Measurements from ENCODE around the gene SLBP.
A peak's percentile ranks its signal among the peaks of the same experiment; 100 is the strongest.

The SLBP gene

GRCh38 chr4:1712216-1713002, at the start of gene SLBP:
Gene SLBP, minus strand, starts transcription at chr4:1712319. Its CDS starts 131 bp downstream, at chr4:1712188.
- peak; percentile 92 for DNase-seq

GRCh38 chr4:1761130-1761689, 49.1 kb upstream of the SLBP start:
- no peak for DNase-seq

DNA sequence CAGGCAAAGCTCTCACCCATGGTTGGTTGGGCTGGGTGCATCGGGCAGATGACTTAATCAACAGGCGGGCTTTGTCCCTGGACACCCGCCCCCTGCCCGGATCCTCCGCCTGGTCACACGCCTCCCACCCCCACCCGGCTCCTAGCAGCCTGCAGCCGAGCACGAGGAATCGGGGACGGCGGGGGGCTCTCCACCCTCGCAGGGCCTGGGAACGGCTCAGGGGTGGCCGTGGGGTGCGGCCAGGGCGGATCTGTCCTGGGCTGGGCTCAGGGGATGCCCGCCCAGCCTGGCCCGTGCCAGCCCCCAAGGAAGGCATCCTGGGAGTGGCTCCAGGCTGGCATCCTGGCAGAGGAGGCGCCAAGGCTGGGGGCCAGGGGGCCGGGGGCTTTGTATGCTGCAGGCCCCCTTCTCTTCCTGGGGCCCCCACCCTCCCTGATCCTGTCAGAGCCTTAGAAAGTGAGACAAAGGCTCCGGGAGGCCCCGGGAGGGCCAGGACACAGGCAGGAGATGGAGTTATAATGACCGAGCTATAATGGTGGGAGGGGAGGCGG, 48.5 kb upstream of the SLBP start:
- DNase-seq = no peak

DNA sequence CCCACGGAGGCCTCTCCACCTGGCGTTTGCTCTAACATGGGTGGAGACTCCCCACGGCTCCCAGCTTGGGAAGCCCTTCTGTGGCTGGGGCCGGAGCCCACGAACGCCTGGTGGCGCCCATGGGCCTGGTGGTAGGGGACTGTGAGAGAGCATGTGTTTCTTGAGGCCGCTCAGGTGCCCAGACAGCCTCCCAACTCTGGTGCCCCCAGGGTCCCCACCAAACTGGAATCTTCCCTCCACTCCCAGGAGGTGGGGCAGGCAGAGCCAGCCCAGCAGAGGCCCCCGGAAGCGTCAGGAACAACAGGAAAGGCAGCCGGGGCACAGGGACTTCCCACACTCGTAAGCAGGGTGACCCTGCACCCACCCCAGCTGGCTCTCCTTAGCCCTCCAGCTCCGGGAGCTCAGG, 47.7 kb upstream of the SLBP start:
- DNase-seq = no peak

DNA sequence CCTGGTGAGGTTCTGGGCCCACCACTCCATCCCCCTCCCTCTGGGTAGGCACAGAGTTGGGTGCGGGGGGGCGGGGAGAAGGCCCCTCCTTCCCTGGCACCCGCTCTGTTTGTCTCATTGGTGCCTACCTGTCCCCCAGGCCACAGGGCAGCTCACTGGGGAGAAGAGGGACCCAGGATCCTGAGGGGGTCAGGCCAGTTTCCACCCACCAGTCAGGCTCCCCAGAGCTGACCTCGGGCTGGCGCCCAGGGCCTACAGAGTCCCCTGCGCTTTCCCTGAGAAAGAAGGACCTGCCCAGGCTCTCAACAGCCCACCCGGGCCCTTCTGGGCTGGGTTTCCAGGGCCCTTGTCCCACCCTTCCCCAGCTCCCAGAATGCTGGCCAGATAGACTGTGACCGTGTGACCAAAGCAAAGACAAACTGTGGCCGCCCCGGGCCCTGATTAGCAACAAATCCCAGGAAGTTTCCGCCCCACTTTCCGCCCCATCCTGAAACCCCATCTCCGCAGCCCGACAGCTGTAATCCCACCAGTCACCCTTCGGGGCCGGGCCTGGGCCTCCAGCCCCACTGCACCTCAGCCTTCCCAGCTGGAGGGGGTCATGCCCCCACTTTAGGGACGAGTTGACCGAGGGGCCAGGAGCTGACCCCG, 47.2 kb upstream of the SLBP start:
- no peak for DNase-seq

- DNase-seq = no peak
These were observed 46.4 kb upstream of the SLBP start for GRCh38 chr4:1758306-1759121.

DNA sequence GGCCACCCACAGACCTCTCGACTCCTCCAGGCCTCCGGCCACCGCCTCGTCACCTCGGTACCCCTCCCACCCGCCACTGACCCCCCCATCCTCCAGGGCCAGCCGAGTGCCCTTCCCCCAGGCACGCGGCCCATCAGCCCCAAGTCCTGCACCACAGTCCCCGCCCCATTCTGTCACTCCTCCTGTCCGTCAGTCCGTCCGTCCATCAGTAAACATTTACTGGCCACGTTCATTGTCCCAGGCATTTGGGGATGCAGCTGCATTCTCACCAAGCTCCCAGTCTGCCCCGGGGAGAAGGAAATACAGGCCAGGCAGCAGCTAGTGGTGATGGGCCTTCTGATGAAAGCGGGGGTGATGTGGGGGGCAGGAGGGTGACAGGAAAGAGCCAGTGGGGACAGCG, 45.7 kb upstream of the SLBP start:
- DNase-seq = no peak

DNA sequence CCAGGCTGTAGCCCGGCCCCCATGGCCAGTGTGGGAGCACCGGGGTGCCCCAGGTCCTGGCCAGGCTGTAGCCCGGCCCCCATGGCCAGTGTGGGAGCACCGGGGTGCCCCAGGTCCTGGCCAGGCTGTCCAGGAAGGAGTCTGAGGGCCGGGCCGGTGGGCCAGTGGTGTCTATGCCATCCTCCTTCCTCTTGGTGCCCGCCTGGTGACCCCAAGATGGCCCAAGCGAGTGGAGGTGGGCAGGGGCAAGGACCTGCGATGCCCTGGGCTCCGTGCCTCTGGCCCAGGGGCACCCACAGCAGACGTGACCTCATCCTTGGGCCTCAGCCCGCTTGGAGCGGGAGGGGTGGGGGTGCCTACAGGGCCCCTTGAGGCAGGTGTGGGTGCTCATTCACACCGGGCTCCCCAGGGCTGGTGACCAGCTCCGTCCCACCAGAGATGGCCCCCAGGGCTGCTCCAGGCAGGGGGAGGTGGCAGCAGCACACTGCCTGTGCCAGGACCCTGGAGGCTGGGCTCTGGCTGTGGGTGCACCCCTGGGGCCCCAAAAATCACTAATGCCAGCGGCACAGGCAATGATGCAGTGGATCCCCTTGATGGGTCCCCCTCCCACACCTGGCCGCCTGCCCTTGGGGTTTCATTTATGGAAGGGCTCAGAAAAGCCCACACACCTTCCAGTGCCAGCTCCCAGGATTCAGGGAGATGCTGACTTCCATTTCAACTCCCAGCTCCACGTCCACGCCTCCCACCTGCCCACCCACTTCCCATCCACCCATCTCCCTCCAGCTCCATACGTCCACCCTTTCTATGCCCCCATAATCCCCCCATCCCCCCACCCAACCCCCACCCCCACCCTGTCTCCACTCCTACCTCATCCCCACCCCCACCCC, 45.0 kb upstream of the SLBP start:
- no peak for DNase-seq

DNA sequence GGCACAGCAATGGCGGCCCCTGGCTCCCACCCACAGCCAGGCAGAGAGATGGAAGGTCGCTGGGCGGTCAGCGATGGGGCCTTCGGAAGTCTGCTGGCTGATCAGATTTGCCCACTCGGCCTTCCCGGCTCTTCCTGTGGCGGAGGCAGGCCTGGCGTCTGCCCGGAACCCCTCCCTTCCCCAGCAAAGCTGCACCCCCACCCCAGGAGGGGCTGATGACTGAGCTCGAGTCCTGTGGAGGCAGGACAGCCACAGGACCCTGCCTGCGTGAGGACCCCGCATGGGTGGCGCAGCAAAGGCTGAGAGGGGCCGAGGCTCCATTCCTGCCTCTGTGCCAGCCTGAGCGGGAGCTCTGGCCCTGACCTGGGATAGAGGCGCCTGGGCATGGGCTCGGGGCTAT, 44.0 kb upstream of the SLBP start:
- no peak for DNase-seq

- no peak for DNase-seq
These were observed 43.2 kb upstream of the SLBP start for GRCh38 chr4:1755297-1755696.

GRCh38 chr4:1754336-1754735, 42.2 kb upstream of the SLBP start:
- no peak for DNase-seq

DNA sequence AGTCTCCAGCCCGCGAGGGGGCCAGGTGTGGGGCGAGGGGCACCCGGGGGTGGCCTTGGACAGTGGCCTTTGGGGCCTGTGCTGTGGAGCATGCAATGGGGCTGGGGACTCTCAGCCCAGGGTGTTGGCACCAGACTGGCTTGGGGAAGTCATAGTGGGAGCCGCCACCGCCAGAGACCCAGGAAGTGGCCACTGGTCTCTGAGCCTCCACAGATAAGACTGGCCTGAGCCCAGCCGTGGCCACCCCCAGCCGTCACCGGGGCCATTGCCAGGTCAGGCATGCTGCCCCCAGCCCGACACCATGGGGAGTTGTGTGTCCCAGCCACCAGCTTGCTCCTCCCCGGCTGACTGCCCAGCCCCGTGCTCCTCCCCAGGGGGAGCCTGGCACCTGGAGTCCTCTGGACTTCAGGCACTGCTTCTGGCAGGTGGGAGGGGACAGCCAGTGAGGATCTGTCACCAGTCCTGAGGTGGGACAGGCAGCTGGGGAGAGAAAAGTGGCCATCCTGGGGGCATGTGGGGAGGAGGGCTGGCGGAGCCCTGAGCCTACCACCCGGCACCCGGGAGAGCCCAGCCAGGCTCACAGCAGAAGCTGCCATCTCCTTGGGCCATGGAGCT, 41.7 kb upstream of the SLBP start:
- DNase-seq = no peak

- no peak for DNase-seq
These were observed 41.2 kb upstream of the SLBP start for GRCh38 chr4:1753294-1753696.

DNA sequence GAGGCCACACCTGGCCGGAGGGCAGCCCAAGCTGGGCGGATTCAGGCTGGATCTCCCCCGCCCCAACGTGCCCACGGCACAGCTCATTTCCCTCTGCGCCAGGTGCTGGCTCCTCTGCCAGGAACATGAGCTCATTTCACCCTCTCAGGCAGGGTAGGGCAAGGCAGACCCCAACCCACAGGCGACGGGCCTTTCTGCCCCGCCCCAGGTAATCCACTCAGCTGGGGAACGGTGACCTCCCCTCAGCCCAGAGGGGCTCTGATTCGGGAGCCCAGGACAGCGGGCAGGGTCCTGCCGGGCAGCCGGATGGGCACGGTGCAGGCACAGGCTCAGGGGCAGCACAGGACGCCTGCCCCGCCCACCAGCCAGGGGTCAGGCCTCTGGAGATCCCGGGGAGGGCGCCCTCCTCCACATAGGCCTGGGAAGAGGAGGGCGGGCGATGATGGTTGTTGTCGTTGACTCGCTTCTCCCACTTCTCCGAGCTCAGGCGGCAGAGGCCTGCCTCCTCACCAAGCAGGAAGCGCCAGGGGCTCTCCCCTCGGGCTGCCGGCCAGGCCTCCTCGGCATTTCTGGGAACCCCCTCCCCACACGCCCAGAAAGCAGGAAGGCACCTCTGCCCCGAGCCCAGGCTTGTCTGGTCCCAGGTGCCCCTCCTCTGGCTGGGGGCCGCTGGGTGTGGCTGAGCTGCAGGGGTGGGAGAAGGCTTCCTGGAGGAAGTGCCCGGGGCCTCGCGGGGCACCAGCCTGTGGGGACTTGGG, 40.3 kb upstream of the SLBP start:
- DNase-seq = peak; percentile 30

DNA sequence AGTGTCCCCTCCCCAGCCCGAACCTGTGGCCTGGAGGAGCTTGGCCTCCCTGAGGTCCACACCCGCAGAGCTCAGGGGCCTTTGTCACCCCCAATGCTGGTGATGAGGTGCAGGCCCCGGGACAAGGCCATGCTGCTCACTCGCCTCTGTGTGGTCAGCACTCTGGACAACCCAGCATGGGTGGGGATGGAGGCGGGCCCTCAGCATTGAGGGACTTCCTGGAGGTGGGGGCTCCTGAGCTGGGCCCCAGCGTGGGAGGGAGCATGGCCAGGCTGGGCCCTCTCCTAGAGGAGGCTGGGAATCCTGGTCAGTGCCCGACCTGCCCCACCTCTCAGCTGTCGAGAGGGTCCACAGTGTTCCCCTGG, 39.8 kb upstream of the SLBP start:
- DNase-seq = no peak

DNA sequence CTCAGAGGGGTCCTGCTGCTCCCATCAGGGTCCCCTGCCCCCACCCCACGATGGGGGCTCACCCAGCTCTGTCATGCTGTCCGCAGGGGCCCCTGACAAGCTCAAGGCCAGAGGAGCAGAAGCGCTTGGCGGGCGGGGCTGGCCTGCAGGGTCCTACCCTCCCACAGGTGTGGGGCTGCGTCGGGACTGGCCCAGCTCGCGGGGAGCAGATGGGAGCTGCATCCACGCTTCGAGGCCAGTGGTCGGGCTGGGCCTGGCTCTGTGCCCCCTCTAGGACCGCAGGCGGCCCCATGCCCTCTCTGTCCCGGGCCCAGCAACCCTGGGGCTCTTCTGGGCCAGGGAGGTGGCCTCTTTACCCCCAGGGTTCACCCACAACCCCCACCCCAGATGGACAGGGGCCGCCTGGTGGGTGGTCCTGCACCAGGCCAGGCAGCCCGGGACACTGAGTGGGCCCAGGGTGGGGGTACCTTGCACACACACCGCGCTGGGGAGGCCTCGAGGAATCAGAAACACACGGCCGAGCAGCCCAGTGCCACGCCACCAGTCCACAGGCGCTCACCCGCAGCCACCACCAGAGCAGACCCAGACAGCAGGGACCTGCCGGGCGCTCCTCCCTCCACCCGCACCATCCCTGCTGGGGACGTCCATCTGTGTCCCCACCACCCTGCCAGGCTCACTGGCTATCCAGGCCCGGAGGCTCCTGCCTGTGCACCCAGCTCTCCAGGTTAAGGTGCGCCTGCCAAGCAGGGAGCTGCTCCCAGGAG, 39.2 kb upstream of the SLBP start:
- no peak for DNase-seq

GRCh38 chr4:1750381-1751154, 38.4 kb upstream of the SLBP start:
- no peak for DNase-seq

GRCh38 chr4:1749826-1750225, 37.7 kb upstream of the SLBP start:
- no peak for DNase-seq

DNA sequence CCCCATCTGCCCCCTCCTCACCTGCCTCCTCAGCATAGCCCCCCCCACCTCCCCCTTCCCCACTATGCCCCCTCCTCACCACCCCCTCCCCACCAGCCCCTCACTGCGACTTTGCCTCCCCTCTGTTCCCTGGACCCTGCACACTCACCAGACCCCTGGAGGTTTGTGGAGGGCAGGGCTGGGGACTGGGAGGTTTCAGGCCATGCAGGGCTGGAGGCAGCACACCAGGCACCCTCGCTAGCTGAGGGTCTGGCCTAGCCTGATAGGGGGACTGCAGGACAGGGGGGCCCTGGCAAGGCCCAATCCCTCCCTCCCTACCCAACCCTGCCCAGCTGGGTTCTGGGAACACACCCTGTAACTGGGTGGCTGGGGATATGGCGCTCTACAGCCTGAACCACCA, 37.3 kb upstream of the SLBP start:
- DNase-seq = no peak

Measured in GF-D8 (cell line).